KOPT-K1 (cell line): ENCODE results near the gene PPP1R7.

ENCODE experiments used
- H3K27ac ChIP-seq: fragments of 200-600 bp; sonication (generic); 2 replicates; pipeline ENCODE4 v1.5.1; 2016; ENCODE audit warnings: antibody characterized with exemption, mild to moderate bottlenecking, low read depth, low read length; ENCODE audit not compliant: poor library complexity, severe bottlenecking
- H3K36me3 ChIP-seq: fragments of 200-600 bp; sonication (generic); 2 replicates; pipeline ENCODE4 v1.5.1; 2017; ENCODE audit warnings: antibody characterized with exemption, mild to moderate bottlenecking, low read length, moderate library complexity; ENCODE audit not compliant: insufficient read depth
- H3K9me3 ChIP-seq: fragments of 200-600 bp; sonication (generic); 2 replicates; pipeline ENCODE4 v1.5.1; 2017; ENCODE audit warnings: antibody characterized with exemption, low read length, mild to moderate bottlenecking; ENCODE audit not compliant: insufficient read depth, poor library complexity, severe bottlenecking

Gene PPP1R7

GRCh38 chr2:241112592-241112991, 37.7 kb upstream of the PPP1R7 start:
- no peak overlapping the region for H3K27ac ChIP-seq
- peaks cover 71% of the 10 kb centered on the region for H3K36me3 ChIP-seq
- H3K9me3 ChIP-seq, result no peaks in the 10 kb centered on the region

GRCh38 chr2:241114836-241115235, 35.4 kb upstream of the PPP1R7 start:
- peaks cover 60% of the 10 kb centered on the region for H3K36me3 ChIP-seq

GRCh38 chr2:241115361-241115760, 34.9 kb upstream of the PPP1R7 start:
- Histone ChIP-seq H3K36me3 (peaks cover 64% of the 10 kb centered on the region), H3K27ac (no peak overlapping the region), H3K9me3 (no peaks in the 10 kb centered on the region)

More at GRCh38 chr2:241114836-241115235, 35.4 kb upstream of the PPP1R7 start:
- Histone ChIP-seq H3K9me3 (no peaks in the 10 kb centered on the region), H3K27ac (no peak overlapping the region)

GRCh38 chr2:241116606-241117560, 33.4 kb upstream of the PPP1R7 start:
- no peaks in the 10 kb centered on the region for H3K9me3 ChIP-seq
- H3K27ac ChIP-seq, result no peak overlapping the region
- peaks cover 66% of the 10 kb centered on the region for H3K36me3 ChIP-seq

GRCh38 chr2:241118737-241119505, 31.3 kb upstream of the PPP1R7 start:
- no peak overlapping the region for H3K27ac ChIP-seq

GRCh38 chr2:241120440-241120839, 29.8 kb upstream of the PPP1R7 start:
- H3K27ac ChIP-seq, result no peak overlapping the region
- H3K9me3 ChIP-seq, result no peaks in the 10 kb centered on the region
- H3K36me3 ChIP-seq, result peaks cover 58% of the 10 kb centered on the region

More at GRCh38 chr2:241118737-241119505, 31.3 kb upstream of the PPP1R7 start:
- Histone ChIP-seq H3K36me3 (peaks cover 67% of the 10 kb centered on the region), H3K9me3 (no peaks in the 10 kb centered on the region)

GRCh38 chr2:241121008-241121407, 29.3 kb upstream of the PPP1R7 start:
- Histone ChIP-seq H3K27ac (no peak overlapping the region), H3K9me3 (no peaks in the 10 kb centered on the region), H3K36me3 (peaks cover 60% of the 10 kb centered on the region)

GRCh38 chr2:241122376-241123002, 27.8 kb upstream of the PPP1R7 start:
- no peak overlapping the region for H3K27ac ChIP-seq
- H3K9me3 ChIP-seq, result no peaks in the 10 kb centered on the region
- H3K36me3 ChIP-seq, result peaks cover 62% of the 10 kb centered on the region

- peaks cover 70% of the 10 kb centered on the region for H3K36me3 ChIP-seq
- H3K27ac ChIP-seq, result no peak overlapping the region
- H3K9me3 ChIP-seq, result no peaks in the 10 kb centered on the region
Measured at GRCh38 chr2:241123816-241124536, 26.3 kb upstream of the PPP1R7 start.

- Histone ChIP-seq H3K27ac (no peak overlapping the region), H3K36me3 (peaks cover 79% of the 10 kb centered on the region), H3K9me3 (no peaks in the 10 kb centered on the region)
Measured at GRCh38 chr2:241125626-241126025, 24.6 kb upstream of the PPP1R7 start.

- no peaks in the 10 kb centered on the region for H3K9me3 ChIP-seq
- peaks cover 76% of the 10 kb centered on the region for H3K36me3 ChIP-seq
- no peak overlapping the region for H3K27ac ChIP-seq
Measured at GRCh38 chr2:241126201-241126611, 24.1 kb upstream of the PPP1R7 start.

- H3K36me3 ChIP-seq, result peaks cover 75% of the 10 kb centered on the region
- H3K27ac ChIP-seq, result no peak overlapping the region
- H3K9me3 ChIP-seq, result no peaks in the 10 kb centered on the region
Measured at GRCh38 chr2:241126771-241127202, 23.5 kb upstream of the PPP1R7 start.

- H3K9me3 ChIP-seq, result no peaks in the 10 kb centered on the region
- H3K27ac ChIP-seq, result no peak overlapping the region
- peaks cover 74% of the 10 kb centered on the region for H3K36me3 ChIP-seq
Measured at GRCh38 chr2:241128266-241128665, 22.0 kb upstream of the PPP1R7 start.

GRCh38 chr2:241129086-241129871, 21.0 kb upstream of the PPP1R7 start:
- H3K36me3 ChIP-seq, result peaks cover 74% of the 10 kb centered on the region
- H3K9me3 ChIP-seq, result no peaks in the 10 kb centered on the region
- H3K27ac ChIP-seq, result no peak overlapping the region
